Lower leg skin (tissue), 4 donors: ENCODE data around the gene CEACAM1. TPM values are rescaled to one million over a fixed set of nuclear protein-coding genes. Genes with fewer than 3 reads are reported as not detected.
A peak's percentile ranks its signal among the peaks of the same experiment; 100 is the strongest.
"Not testable (repeated sequence)": the region's sequence is repeated elsewhere in the genome, so short reads cannot be mapped to it uniquely, and the experiment has no call there.

Experiments
- DNase-seq, 2 donors: peaks; one replicate each; pipeline ENCODE4 v3.0.0-alpha.2; 2019; ENCODE audit warnings: low spot score in 2 of 2
- H3K4me3 ChIP-seq: fragments of 200-600 bp; sonication (generic); 2 replicates; pipeline ENCODE4 v1.5.1; 2017; ENCODE audit warnings: mild to moderate bottlenecking, low read depth; ENCODE audit not compliant: poor library complexity, severe bottlenecking
- CTCF ChIP-seq, 3 donors: fragments of 450-650 bp; IDR thresholded peaks; one replicate each; pipeline ENCODE4 v1.5.1; 2016; ENCODE audit warnings: antibody characterized with exemption in 3 of 3, mild to moderate bottlenecking in 3 of 3, moderate library complexity in 2 of 3
- POLR2A ChIP-seq, 2 donors: fragments of 450-650 bp; IDR thresholded peaks; one replicate each; pipeline ENCODE4 v1.6.1; 2016 to 2017; ENCODE audit warnings: antibody characterized with exemption in 2 of 2, mild to moderate bottlenecking in 1 of 2, moderate library complexity in 1 of 2
- whole genome bisulfite sequencing, 2 donors: methylation state at CpG; one replicate each; pipeline ENCODE4 v1.1.5; 2018; 5-methylcytosine and 5-hydroxymethylcytosine counted together
- intact Hi-C: fragments of 100-400 bp; cut with DNase I; formaldehyde crosslinking; loops from one replicate; pipeline ENCODE4 v1.15.0; 2023; ENCODE audit warnings: low total_unique reads
- total RNA-seq, 4 donors: library from RNA; depleted of rRNA; stranded (reverse); fragments of >200 nt; gene quantifications; one replicate each; pipeline ENCODE4 v1.1.0, GENCODE V29; 2016

The CEACAM1 gene
- total RNA-seq, 4 donors from 2014 or later = 1.2 to 4.6 (median 2.7) TPM

GRCh38 chr19:42467183-42467760 is 61.0 kb downstream of the CEACAM1 start:
- H3K4me3 ChIP-seq = no peak overlapping the region
- intact Hi-C loops = no loop called here
- TF ChIP-seq POLR2A (IDR thresholded peaks at IDR 0.05) (no peak), CTCF (IDR thresholded peaks at IDR 0.05) (no peak)
- WGBS, 2 donors = 51 to 53% methylated on average over 5 of the region's 5 CpGs
- DNase-seq = peak in 1 of 2 donors; percentile 69

GRCh38 chr19:42466521-42467182 is 61.6 kb downstream of the CEACAM1 start:
- TF ChIP-seq POLR2A (IDR thresholded peaks at IDR 0.05) (no peak), CTCF (IDR thresholded peaks at IDR 0.05) (no peak)
- peak in 1 of 2 donors; percentile 31 for DNase-seq
- WGBS, 2 donors = 71% methylated on average over 5 of the region's 5 CpGs
- no peak overlapping the region for H3K4me3 ChIP-seq
- intact Hi-C loops = no loop called here

GRCh38 chr19:42465827-42466280 is 62.4 kb downstream of the CEACAM1 start:
- H3K4me3 ChIP-seq = no peak overlapping the region
- TF ChIP-seq POLR2A (IDR thresholded peaks at IDR 0.05) (no peak), CTCF (IDR thresholded peaks at IDR 0.05) (no peak)
- DNase-seq = no peak
- intact Hi-C loops = no loop called here
- 87 to 97% methylated on average over 5 of the region's 5 CpGs for WGBS, 2 donors

- TF ChIP-seq CTCF (IDR thresholded peaks at IDR 0.05) (no peak), POLR2A (IDR thresholded peaks at IDR 0.05) (no peak)
- DNase-seq = no peak
- intact Hi-C loops = no loop called here
- H3K4me3 ChIP-seq = no peak overlapping the region
- WGBS, 2 donors = 70 to 75% methylated on average over 4 of the region's 4 CpGs
These were observed 66.5 kb downstream of the CEACAM1 start for GRCh38 chr19:42461700-42462324.

GRCh38 chr19:42461231-42461630 is 67.0 kb downstream of the CEACAM1 start:
- H3K4me3 ChIP-seq, intact Hi-C loops, DNase-seq: not testable (repeated sequence)
- WGBS, 2 donors = 76 to 82% methylated on average over 8 of the region's 8 CpGs

GRCh38 chr19:42459926-42460325 is 68.4 kb downstream of the CEACAM1 start:
- DNase-seq = no peak
- TF ChIP-seq CTCF (IDR thresholded peaks at IDR 0.05) (no peak), POLR2A (IDR thresholded peaks at IDR 0.05) (no peak)
- WGBS, 2 donors = 74 to 87% methylated on average over 2 of the region's 2 CpGs
- intact Hi-C loops = no loop called here
- H3K4me3 ChIP-seq = no peak overlapping the region
